Ovary (tissue), 10 donors: ENCODE measurements around the gene LZIC. TPM values are rescaled to one million over a fixed set of nuclear protein-coding genes. Genes with fewer than 3 reads are reported as not detected.

Experiments
- DNase-seq, 5 donors: peaks; one replicate each; pipeline ENCODE4 v3.0.0-alpha.2; 2019 to 2020
- H3K27ac ChIP-seq, 2 donors: fragments of 200-600 bp; one replicate each; pipeline versions ENCODE4 v1.5.1 to v1.8.0; 2019 to 2022
- H3K27me3 ChIP-seq: fragments of 200-600 bp; one replicate; pipeline ENCODE4 v1.8.0; 2022
- H3K36me3 ChIP-seq: fragments of 200-600 bp; sonication (generic); one replicate; pipeline ENCODE4 v1.5.1; 2019
- H3K4me1 ChIP-seq: one replicate; pipeline ENCODE4 v1.8.1; 2013; ENCODE audit warnings: mild to moderate bottlenecking, moderate library complexity; ENCODE audit not compliant: insufficient read depth
- H3K4me3 ChIP-seq: fragments of 200-600 bp; sonication (generic); one replicate; pipeline ENCODE4 v1.5.1; 2017
- H3K9me3 ChIP-seq, 2 donors: fragments of 200-600 bp in 1 of 2; sonication (generic) in 1 of 2; one replicate each; pipeline versions ENCODE4 v1.5.1 to v1.8.1; 2013 to 2019; ENCODE audit warnings: mild to moderate bottlenecking in 1 of 2, moderate library complexity in 1 of 2
- EP300 ChIP-seq: sonication (generic); formaldehyde crosslinking; IDR thresholded peaks from one replicate; pipeline ENCODE4 v1.6.1; 2017; ENCODE audit warnings: antibody characterized with exemption
- POLR2A ChIP-seq: fragments of 450-650 bp; IDR thresholded peaks from one replicate; pipeline ENCODE4 v1.6.1; 2017; ENCODE audit warnings: antibody characterized with exemption, mild to moderate bottlenecking, moderate library complexity
- WGBS, 3 donors: extraction: QIAGEN DNeasy Blood & Tissue Kit in 1 of 3; methylation state at CpG; one replicate each; pipeline versions ENCODE4 v1.1.5 to v1.1.7; 2013 to 2017; 5-methylcytosine and 5-hydroxymethylcytosine counted together
- intact Hi-C, 4 donors: fragments of 100-400 bp; cut with DNase I; formaldehyde crosslinking; loops; one replicate each; pipeline versions ENCODE4 v1.11.0 to v1.15.1; 2022 to 2023
- long read RNA-seq, 3 donors: library from polyadenylated mRNA in 2 of 3; unstranded in 2 of 3; transcript quantifications; one replicate each; pipeline ENCODE4 v2.0.0 and lab custom pipeline, GENCODE V29; 2021 to 2026
- polyA plus RNA-seq, 2 donors: library from polyadenylated mRNA; stranded (reverse); fragments of 200-250 nt in 1 of 2; fragments of 350-450 nt in 1 of 2; fragmentation: Illumina TruSeq in 1 of 2; extraction: RNeasy Lipid Tissue Mini Kit (QIAGEN cat#74804) in 1 of 2; gene quantifications; one replicate each; pipeline ENCODE4 v1.2.3, GENCODE V29; 2013 to 2014
- total RNA-seq, 7 donors: library from RNA; depleted of rRNA in 2 of 7; stranded (reverse); fragments of >200 nt in 2 of 7; fragmentation: NEBNext Ultra II Directional in 3 of 7; extraction: Animal tissue kit (Norgen Biotek cat#: 25700) in 3 of 7; gene quantifications; one replicate each; pipeline versions ENCODE4 v1.1.0 to v1.2.4, GENCODE V29; 2016 to 2023
- TF ChIP-seq, protein P1 (sequence below), 3 donors: fragments of 450-650 bp in 2 of 3; fragments of 200-600 bp in 1 of 3; IDR thresholded peaks; one replicate each; pipeline versions ENCODE4 v1.5.1 to v1.8.0; 2016 to 2022; ENCODE audit warnings: antibody characterized with exemption in 3 of 3, mild to moderate bottlenecking in 1 of 3
- donor health status: DM: no; HTN: no; CAD: no; lungs with moderate emphysema.
- donor health status: DM: no; HTN: no; CAD: no.
- donor health status: Bipolar disorder and iron deficiency.
- donor health status: DM: yes; HTN: yes; CAD: no.
- donor health status: DM: no; HTN: no; CAD: no.
- donor health status: DM: yes; HTN: yes; CAD: no.

The LZIC gene
- 10 to 100 TPM; 21.2 to 54.3 (median 40.2) TPM for total RNA-seq
- polyA plus RNA-seq: 10 to 100 TPM; 24.6 to 61.3 TPM
- long read RNA-seq, donor 1, transcript LZIC-201 (8 exons, 945 nt): major isoform, 21 of 57 reads
- long read RNA-seq, donor 1, transcript LZIC-202 (8 exons, 2,281 nt): minor isoform, 7 of 57 reads
- long read RNA-seq, donor 1, transcript LZIC-203 (7 exons, 1,405 nt): minor isoform, 7 of 57 reads
- long read RNA-seq, donor 1, partial matches to known transcripts: 9 of 57 reads
- long read RNA-seq, donor 1, other reads (novel, unspliced or antisense): 13 of 57 reads
- long read RNA-seq, donor 2, transcript LZIC-203 (7 exons, 1,405 nt): minor isoform, 8 of 25 reads
- long read RNA-seq, donor 2, transcript LZIC-201 (8 exons, 945 nt): major isoform, 11 of 25 reads
- long read RNA-seq, donor 2, transcript LZIC-202 (8 exons, 2,281 nt): minor isoform, 6 of 25 reads
- long read RNA-seq, donor 2, partial matches to known transcripts: 0 of 25 reads
- long read RNA-seq, donor 2, other reads (novel, unspliced or antisense): 0 of 25 reads
- long read RNA-seq, donor 3, partial matches to known transcripts: 0 of 19 reads
- long read RNA-seq, donor 3, other reads (novel, unspliced or antisense): 11 of 19 reads

DNA sequence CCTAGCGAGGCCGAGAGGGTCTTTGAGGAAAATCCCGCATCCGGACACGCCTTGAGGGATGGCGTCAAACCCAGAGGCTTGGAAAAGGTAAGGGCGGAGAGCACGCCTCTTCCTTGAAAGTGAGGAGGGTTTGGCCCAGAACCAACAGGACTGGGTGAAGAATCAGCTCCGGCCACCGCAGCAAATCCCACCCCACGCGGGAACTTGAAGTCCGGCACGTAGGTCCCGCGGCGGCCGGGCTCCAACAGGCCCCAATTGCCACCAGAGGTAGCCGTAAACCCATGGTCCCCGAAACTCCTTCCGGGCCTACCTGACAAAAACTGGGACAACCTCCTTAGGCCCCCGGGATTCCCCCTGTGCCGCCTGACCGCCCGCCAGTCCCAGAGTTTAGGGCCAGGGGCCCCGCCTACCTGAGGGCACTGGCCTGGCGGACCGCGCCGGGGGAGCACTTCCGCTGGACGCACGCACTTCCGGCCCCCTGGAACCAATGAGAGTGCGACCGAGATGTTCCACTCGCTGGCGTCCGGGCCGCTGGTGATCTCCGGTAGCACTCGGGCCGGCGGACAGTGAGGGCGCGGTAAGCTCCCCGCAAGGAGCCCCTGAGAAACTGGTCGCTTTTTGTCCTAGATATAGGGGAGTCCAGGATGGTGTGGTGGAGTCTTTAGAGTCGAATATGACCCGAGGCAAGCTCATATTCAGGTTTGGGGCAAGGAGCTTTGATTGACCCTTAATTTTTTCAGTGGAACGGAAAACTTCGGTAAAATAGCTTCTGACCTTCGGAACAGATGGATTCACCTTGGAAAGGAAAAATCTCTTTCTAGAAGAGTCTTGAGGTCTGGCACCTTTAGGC, at the start of gene LZIC, which contains the start of gene NMNAT1:
LZIC (minus strand) TSS at position 453 of the 850 bp plus-strand sequence. CDS start 6,772 bp downstream, outside the sequence.
NMNAT1 (plus strand) TSS at position 537 of the 850 bp plus-strand sequence. CDS start 28,599 bp downstream, outside the sequence.
- H3K36me3 ChIP-seq: no peaks in the 10 kb centered on the region
- H3K9me3 ChIP-seq: no peaks in the 10 kb centered on the region
- peak; percentile 85 to 94 (median 90) for DNase-seq
- 0 to 1% (median 0%) methylated on average over 39 to 53 of the region's 53 CpGs for WGBS, 3 donors
- H3K4me3 ChIP-seq: peak within 1 kb of the TSS; percentile 73
- TF ChIP-seq, protein P1, sequence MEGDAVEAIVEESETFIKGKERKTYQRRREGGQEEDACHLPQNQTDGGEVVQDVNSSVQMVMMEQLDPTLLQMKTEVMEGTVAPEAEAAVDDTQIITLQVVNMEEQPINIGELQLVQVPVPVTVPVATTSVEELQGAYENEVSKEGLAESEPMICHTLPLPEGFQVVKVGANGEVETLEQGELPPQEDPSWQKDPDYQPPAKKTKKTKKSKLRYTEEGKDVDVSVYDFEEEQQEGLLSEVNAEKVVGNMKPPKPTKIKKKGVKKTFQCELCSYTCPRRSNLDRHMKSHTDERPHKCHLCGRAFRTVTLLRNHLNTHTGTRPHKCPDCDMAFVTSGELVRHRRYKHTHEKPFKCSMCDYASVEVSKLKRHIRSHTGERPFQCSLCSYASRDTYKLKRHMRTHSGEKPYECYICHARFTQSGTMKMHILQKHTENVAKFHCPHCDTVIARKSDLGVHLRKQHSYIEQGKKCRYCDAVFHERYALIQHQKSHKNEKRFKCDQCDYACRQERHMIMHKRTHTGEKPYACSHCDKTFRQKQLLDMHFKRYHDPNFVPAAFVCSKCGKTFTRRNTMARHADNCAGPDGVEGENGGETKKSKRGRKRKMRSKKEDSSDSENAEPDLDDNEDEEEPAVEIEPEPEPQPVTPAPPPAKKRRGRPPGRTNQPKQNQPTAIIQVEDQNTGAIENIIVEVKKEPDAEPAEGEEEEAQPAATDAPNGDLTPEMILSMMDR (IDR thresholded peaks at IDR 0.05): peak in 2 of 3 donors; percentile 9 to 48
- TF ChIP-seq POLR2A: peak; percentile 63
- TF ChIP-seq EP300: no peak
- H3K4me1 ChIP-seq: peaks cover 5% of the 10 kb centered on the region
- H3K27me3 ChIP-seq: no peaks in the 10 kb centered on the region
- intact Hi-C loops: loop anchor here in 2 of 4 donors (5.0 to 10.0 kb wide), 3 partner anchors 66 to 92 kb away; partner anchors contain the start of gene UBE4B (in 1 of the 2)
- H3K27ac ChIP-seq: peak within 1 kb of the TSS in 1 of 2 donors; percentile 67

DNA sequence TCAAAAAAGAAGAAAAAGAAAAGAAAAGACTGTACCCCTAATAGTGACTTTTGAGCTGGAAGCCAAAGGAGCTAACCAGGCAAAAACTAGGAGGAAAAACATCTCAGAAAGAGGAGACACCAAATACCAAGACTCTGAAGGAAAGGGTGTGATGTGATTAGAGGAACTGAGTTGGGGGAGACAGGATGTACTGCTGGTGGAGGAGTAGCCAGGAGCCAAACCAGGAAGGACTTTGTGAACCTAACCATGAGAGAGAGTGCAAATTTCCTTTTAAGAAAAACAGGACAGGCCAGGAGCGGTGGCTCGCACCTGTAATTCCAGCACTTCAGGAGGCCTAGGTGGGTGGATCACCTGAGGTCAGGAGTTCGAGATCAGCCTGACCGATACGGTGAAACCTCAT, 49.7 kb upstream of the LZIC start:
- TF ChIP-seq, protein P1 (IDR thresholded peaks at IDR 0.05): no peak
- TF ChIP-seq POLR2A (no peak), EP300 (no peak)
- H3K4me3 ChIP-seq: no peak overlapping the region
- H3K27me3 ChIP-seq: no peaks in the 10 kb centered on the region
- no peak overlapping the region for H3K27ac ChIP-seq
- intact Hi-C loops: no loop called here
- no peak for DNase-seq
- no peaks in the 10 kb centered on the region for H3K36me3 ChIP-seq
- H3K9me3 ChIP-seq: no peaks in the 10 kb centered on the region
- H3K4me1 ChIP-seq: peaks cover 5% of the 10 kb centered on the region
- 85 to 90% (median 85%) methylated on average over 5 of the region's 5 CpGs for WGBS, 3 donors

DNA sequence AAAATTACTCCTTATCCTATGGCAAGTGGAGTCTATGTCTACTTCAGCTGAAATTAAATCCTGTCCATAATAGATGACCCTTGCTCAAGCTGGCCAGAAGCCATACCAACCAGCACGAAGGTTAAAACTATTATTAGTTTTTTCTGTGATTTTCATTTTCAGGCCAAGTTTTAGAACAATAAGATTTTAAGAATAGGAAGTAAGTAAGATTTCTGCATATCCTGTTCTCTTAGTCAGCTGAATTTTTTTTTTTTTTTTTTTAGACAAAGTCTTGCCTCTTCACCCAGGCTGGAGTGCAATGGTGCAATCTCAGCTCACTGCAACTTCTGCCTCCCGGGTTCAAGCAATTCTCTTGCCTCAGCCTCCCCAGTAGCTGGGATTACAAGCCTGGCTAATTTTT, 47.8 kb upstream of the LZIC start:
- Histone ChIP-seq H3K36me3 (no peaks in the 10 kb centered on the region), H3K4me3 (no peak overlapping the region), H3K27ac (no peak overlapping the region), H3K27me3 (no peaks in the 10 kb centered on the region), H3K4me1 (no peaks in the 10 kb centered on the region), H3K9me3 (no peaks in the 10 kb centered on the region)
- 46 to 54% (median 46%) methylated on average over 2 of the region's 2 CpGs for WGBS, 3 donors
- no peak for DNase-seq
- intact Hi-C loops: no loop called here
- TF ChIP-seq POLR2A (no peak), EP300 (no peak)
- TF ChIP-seq, protein P1 (IDR thresholded peaks at IDR 0.05): no peak

DNA sequence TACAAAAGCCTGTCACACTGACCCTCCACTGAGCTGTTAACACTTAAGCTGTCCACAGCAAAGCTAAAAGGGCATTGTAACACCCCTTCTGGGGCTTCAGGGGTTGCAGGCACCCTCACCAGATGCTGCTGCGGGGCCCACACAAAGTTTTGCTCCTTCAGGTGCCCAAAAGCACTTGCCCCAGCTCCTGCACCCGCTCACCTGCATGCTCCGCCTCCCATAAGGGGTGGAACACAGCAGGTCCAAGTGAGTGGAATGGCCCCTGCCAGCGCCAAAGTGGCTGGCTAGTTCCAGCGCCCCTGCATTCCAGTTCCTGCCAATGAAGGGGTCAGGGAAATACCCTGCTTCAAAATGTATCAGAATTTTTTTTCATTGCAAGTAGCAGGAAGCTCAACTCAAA, 46.6 kb upstream of the LZIC start:
- Histone ChIP-seq H3K27ac (no peak overlapping the region), H3K4me1 (no peaks in the 10 kb centered on the region), H3K9me3 (no peaks in the 10 kb centered on the region), H3K27me3 (no peaks in the 10 kb centered on the region), H3K4me3 (no peak overlapping the region), H3K36me3 (no peaks in the 10 kb centered on the region)
- TF ChIP-seq, protein P1 (IDR thresholded peaks at IDR 0.05): no peak
- TF ChIP-seq POLR2A (no peak), EP300 (no peak)
- 88 to 91% (median 90%) methylated on average over 5 of the region's 5 CpGs for WGBS, 3 donors
- intact Hi-C loops: no loop called here
- DNase-seq: no peak
